ENCODE results near the gene RNLS. TPM values are rescaled to one million over a fixed set of nuclear protein-coding genes. Genes with fewer than 3 reads are reported as not detected.

RNLS gene
- total and polyA plus RNA-seq, 4 donors = 5.8 to 11.6 (median 7.9) TPM

DNA sequence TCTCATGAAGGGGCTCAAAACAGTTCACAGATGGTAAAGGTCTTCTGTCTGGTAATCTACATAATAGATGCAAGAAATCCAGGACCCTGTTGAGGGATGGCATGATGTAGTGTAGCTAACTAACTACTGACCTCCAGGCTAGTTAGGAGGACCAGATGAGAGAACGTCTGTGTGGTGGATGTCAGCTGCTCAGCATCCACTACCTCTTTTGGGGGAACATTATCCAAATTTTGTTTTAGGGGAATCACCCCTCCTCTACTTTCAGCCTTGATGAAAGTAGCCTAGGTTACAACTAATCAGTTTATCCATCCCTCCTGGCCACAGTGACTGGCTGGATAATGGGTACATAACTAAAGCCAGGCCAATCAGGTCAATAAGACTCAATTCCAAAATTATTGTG, 246.0 kb downstream of the RNLS start:
- WGBS, 2 donors = 96 to 98% methylated on average over 1 of the region's 1 CpG
- H3K27ac ChIP-seq (ENCODE audit: low read depth in 1 of 2, low read length in 1 of 2) = no peak overlapping the region
- peaks cover 0 to 2% (median 0%) of the 10 kb centered on the region in 5 donors for H3K4me1 ChIP-seq (ENCODE audit: control insufficient read depth in 5 of 5, insufficient read depth in 5 of 5, low read length in 5 of 5)
- H3K27me3 ChIP-seq (ENCODE audit: control insufficient read depth in 3 of 3, insufficient read depth in 3 of 3, low read length in 2 of 3) = no peaks in the 10 kb centered on the region
- no peak overlapping the region for H3K4me3 ChIP-seq
- ATAC-seq (ENCODE audit: insufficient read depth, low FRiP score) (no peak), DNase-seq (no peak)
- TF ChIP-seq, protein P1, sequence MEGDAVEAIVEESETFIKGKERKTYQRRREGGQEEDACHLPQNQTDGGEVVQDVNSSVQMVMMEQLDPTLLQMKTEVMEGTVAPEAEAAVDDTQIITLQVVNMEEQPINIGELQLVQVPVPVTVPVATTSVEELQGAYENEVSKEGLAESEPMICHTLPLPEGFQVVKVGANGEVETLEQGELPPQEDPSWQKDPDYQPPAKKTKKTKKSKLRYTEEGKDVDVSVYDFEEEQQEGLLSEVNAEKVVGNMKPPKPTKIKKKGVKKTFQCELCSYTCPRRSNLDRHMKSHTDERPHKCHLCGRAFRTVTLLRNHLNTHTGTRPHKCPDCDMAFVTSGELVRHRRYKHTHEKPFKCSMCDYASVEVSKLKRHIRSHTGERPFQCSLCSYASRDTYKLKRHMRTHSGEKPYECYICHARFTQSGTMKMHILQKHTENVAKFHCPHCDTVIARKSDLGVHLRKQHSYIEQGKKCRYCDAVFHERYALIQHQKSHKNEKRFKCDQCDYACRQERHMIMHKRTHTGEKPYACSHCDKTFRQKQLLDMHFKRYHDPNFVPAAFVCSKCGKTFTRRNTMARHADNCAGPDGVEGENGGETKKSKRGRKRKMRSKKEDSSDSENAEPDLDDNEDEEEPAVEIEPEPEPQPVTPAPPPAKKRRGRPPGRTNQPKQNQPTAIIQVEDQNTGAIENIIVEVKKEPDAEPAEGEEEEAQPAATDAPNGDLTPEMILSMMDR (IDR thresholded peaks at IDR 0.05; ENCODE audit: control extremely low read depth, extremely low read depth) = no peak
- H3K36me3 ChIP-seq (ENCODE audit: control insufficient read depth in 4 of 4, insufficient read depth in 4 of 4, low read length in 4 of 4) = no peaks in the 10 kb centered on the region
- H3K9me3 ChIP-seq (ENCODE audit: control insufficient read depth in 4 of 4, insufficient read depth in 3 of 4, low read length in 3 of 4) = no peaks in the 10 kb centered on the region
- H3K9ac ChIP-seq (ENCODE audit: insufficient read depth in 1 of 2, low read length in 2 of 2) = no peak overlapping the region

DNA sequence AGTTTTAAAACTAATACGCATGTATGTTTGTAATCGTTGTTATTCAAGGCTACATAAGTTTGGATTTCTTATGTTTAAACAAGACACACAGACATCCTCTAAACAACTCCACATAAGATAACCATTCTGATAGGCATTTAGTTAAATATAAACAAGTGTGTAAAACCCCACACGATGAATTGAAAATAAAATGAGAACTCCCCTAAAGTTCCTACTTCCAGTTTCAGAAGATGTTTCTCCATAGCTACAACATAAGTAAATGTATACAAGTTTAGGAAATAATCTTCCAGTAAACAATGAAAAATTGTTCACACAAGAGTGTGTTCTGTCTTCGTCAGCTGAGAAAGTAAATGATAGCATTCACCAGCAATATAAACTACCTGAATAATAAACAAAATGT, 246.8 kb downstream of the RNLS start:
- WGBS, 2 donors = 62 to 70% methylated on average over 4 of the region's 4 CpGs
- H3K4me1 ChIP-seq (ENCODE audit: control insufficient read depth in 5 of 5, insufficient read depth in 5 of 5, low read length in 5 of 5) = peaks cover 0 to 2% (median 0%) of the 10 kb centered on the region in 5 donors
- H3K27me3 ChIP-seq (ENCODE audit: control insufficient read depth in 3 of 3, insufficient read depth in 3 of 3, low read length in 2 of 3) = no peaks in the 10 kb centered on the region
- no peak overlapping the region for H3K27ac ChIP-seq (ENCODE audit: low read depth in 1 of 2, low read length in 1 of 2)
- TF ChIP-seq, protein P1 (IDR thresholded peaks at IDR 0.05; ENCODE audit: control extremely low read depth, extremely low read depth) = no peak
- ATAC-seq (ENCODE audit: insufficient read depth, low FRiP score) = no peak
- peak in 1 of 3 donors; percentile 22 for DNase-seq
- no peaks in the 10 kb centered on the region for H3K36me3 ChIP-seq (ENCODE audit: control insufficient read depth in 4 of 4, insufficient read depth in 4 of 4, low read length in 4 of 4)
- H3K9me3 ChIP-seq (ENCODE audit: control insufficient read depth in 4 of 4, insufficient read depth in 3 of 4, low read length in 3 of 4) = no peaks in the 10 kb centered on the region
- no peak overlapping the region for H3K4me3 ChIP-seq
- no peak overlapping the region for H3K9ac ChIP-seq (ENCODE audit: insufficient read depth in 1 of 2, low read length in 2 of 2)

DNA sequence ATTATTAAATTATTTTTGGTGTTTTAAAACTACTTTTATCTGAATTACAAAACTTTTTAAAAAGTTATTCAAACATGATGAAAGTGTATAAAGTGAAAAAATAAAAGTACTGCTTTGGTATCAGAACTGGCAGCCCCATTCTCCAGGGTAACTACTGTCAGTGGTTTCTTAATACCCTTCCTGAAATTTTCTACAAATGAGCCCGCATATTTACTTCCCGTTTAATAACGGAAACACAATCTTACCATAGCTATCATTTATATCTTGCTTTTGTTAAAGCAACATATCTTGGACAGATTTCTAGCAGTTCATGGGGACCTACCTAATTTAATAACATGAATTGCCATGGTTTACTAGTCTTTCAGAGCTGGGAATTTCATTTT, 249.9 kb downstream of the RNLS start:
- H3K9ac ChIP-seq (ENCODE audit: insufficient read depth in 1 of 2, low read length in 2 of 2) = no peak overlapping the region
- ATAC-seq (ENCODE audit: insufficient read depth, low FRiP score) (no peak), DNase-seq (no peak)
- H3K27me3 ChIP-seq (ENCODE audit: control insufficient read depth in 3 of 3, insufficient read depth in 3 of 3, low read length in 2 of 3) = no peaks in the 10 kb centered on the region
- H3K4me1 ChIP-seq (ENCODE audit: control insufficient read depth in 5 of 5, insufficient read depth in 5 of 5, low read length in 5 of 5) = peaks cover 0 to 2% (median 0%) of the 10 kb centered on the region in 5 donors
- H3K27ac ChIP-seq (ENCODE audit: low read depth in 1 of 2, low read length in 1 of 2) = no peak overlapping the region
- H3K9me3 ChIP-seq (ENCODE audit: control insufficient read depth in 4 of 4, insufficient read depth in 3 of 4, low read length in 3 of 4) = no peaks in the 10 kb centered on the region
- H3K36me3 ChIP-seq (ENCODE audit: control insufficient read depth in 4 of 4, insufficient read depth in 4 of 4, low read length in 4 of 4) = no peaks in the 10 kb centered on the region
- no peak overlapping the region for H3K4me3 ChIP-seq
- WGBS, 2 donors = 27 to 53% methylated on average over 3 of the region's 3 CpGs
- TF ChIP-seq, protein P1 (IDR thresholded peaks at IDR 0.05; ENCODE audit: control extremely low read depth, extremely low read depth) = no peak

Measured in lung (tissue), 12 donors.